Measurements from ENCODE around the gene NOX5.

NOX5 gene

DNA sequence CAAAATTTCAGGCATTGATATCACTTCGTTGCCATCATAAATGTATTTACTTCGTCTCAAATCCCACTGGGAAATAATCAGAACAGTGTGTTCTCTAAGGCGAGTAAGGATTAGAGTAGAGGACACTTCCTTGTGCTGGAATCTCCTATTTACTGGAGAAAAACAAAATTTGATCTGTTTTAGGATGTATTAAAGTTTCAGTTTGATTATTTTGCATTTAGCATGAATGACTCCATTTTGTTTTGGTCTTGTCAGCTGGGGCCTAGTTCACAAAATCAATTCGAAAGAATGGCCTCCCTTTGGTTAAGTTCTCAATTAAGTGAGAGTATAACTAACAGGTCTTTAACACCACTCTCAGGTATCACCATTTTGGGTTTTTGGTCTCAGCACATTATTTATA, 11.7 kb upstream of the NOX5 start:
- DNase-seq (ENCODE audit: low spot score) = no peak
- in situ Hi-C loops (cut with MboI; ENCODE audit: low sequenced_read_pairs, unreplicated experiment) = no loop called here
- no peak for TF ChIP-seq CTCF (IDR thresholded peaks at IDR 0.05; ENCODE audit: borderline replicate concordance, control extremely low read depth, extremely low read depth, insufficient read depth, missing control alignments)

GRCh38 chr15:69004011-69004410, 10.5 kb upstream of the NOX5 start:
- TF ChIP-seq CTCF (IDR thresholded peaks at IDR 0.05; ENCODE audit: borderline replicate concordance, control extremely low read depth, extremely low read depth, insufficient read depth, missing control alignments) = no peak
- no peak for DNase-seq (ENCODE audit: low spot score)
- in situ Hi-C loops (cut with MboI; ENCODE audit: low sequenced_read_pairs, unreplicated experiment) = no loop called here

DNA sequence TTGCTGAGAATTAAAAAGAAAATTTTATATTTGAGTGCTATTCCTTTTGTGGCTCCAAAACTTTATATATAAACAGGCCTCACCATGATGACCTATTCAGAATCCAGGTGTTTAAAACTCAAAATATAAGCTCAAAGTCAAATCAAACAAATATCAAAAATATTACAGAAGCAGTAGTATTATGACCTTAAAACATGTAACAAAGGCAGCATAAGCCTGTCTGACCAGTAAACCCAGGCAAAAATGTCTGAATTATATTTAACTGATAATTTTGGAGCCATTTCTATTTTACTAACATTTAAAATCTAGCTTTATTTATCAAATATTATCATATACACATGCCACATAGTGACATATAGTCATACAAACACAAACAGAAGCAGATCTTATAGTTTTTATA, 6.4 kb upstream of the NOX5 start:
- TF ChIP-seq CTCF (IDR thresholded peaks at IDR 0.05; ENCODE audit: borderline replicate concordance, control extremely low read depth, extremely low read depth, insufficient read depth, missing control alignments) = no peak
- DNase-seq (ENCODE audit: low spot score) = no peak
- in situ Hi-C loops (cut with MboI; ENCODE audit: low sequenced_read_pairs, unreplicated experiment) = no loop called here

DNA sequence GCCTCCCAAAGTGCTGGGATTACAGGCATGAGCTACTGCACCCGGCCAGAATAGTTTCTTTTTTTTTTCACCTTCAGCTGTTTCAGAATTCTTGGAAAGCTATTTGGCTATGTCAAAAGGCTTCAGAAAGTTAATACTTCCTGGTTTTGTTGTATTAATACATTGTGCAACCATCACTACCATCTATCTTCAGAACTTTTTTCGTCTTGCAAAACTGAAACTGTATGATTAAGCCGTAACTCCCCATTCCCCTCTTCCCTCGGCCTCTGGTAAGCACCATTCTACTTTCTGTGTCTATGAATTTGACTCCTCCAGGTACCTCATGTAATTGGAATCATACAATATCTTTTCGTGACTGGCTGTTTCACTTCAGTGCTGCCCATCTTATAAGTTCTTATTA, 5.2 kb upstream of the NOX5 start:
- in situ Hi-C loops (cut with MboI; ENCODE audit: low sequenced_read_pairs, unreplicated experiment) = no loop called here
- no peak for DNase-seq (ENCODE audit: low spot score)
- TF ChIP-seq CTCF (IDR thresholded peaks at IDR 0.05; ENCODE audit: borderline replicate concordance, control extremely low read depth, extremely low read depth, insufficient read depth, missing control alignments) = no peak

DNA sequence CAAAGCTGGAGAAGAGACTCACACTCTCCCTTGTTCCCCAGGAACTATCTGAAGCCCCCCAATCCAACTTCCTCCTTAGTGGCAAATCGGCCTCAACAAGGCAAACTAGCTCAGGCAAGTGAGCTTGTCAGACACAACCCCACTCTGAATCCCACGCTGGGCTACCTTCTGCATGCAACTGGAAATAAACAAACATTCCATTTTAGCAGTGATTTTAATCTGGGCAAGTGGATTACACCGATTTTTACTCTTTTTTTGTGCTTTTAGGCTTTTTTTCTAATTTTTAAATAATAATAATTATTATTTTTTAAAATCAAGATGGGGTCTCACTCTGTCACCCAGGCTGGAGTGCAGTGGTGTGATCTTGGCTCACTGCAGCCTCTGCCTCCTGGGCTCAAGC, 2.9 kb upstream of the NOX5 start:
- DNase-seq (ENCODE audit: low spot score) = no peak
- TF ChIP-seq CTCF (IDR thresholded peaks at IDR 0.05; ENCODE audit: borderline replicate concordance, control extremely low read depth, extremely low read depth, insufficient read depth, missing control alignments) = no peak
- in situ Hi-C loops (cut with MboI; ENCODE audit: low sequenced_read_pairs, unreplicated experiment) = no loop called here

- in situ Hi-C loops (cut with MboI; ENCODE audit: low sequenced_read_pairs, unreplicated experiment) = no loop called here
- no peak for TF ChIP-seq CTCF (IDR thresholded peaks at IDR 0.05; ENCODE audit: borderline replicate concordance, control extremely low read depth, extremely low read depth, insufficient read depth, missing control alignments)
- DNase-seq (ENCODE audit: low spot score) = no peak
Measured at GRCh38 chr15:69012761-69013364, 1.6 kb upstream of the NOX5 start.

Measured in GM13976 (cell line).